ENCODE data around the gene PRKCZ. TPM values are rescaled to one million over a fixed set of nuclear protein-coding genes. Genes with fewer than 3 reads are reported as not detected.
A peak's percentile ranks its signal among the peaks of the same experiment; 100 is the strongest.

The PRKCZ gene
- total and polyA plus RNA-seq, 5 donors from 2014 or later: 11.0 to 42.7 (median 13.6) TPM

GRCh38 chr1:2095394-2095793 is 45.2 kb downstream of the PRKCZ start:
- H3K4me1 ChIP-seq (ENCODE audit: control insufficient read depth, insufficient read depth, low read length, poor library complexity, severe bottlenecking): peaks cover 3% of the 10 kb centered on the region
- no peaks in the 10 kb centered on the region for H3K27me3 ChIP-seq (ENCODE audit: control insufficient read depth, insufficient read depth, low read length)
- H3K4me3 ChIP-seq (ENCODE audit: low read depth, low read length): no peak overlapping the region
- H3K36me3 ChIP-seq (ENCODE audit: control insufficient read depth, insufficient read depth, low read length): no peaks in the 10 kb centered on the region
- Mint-ChIP-seq H3K36me3 (peaks cover 15% of the 10 kb centered on the region), H3K4me1 (peaks cover 0 to 9% (median 2%) of the 10 kb centered on the region in 4 donors), H3K27me3 (no peaks in the 10 kb centered on the region), H3K27ac (no peak overlapping the region), H3K4me3 (no peak overlapping the region), H3K9me3 (peaks cover 0 to 7% (median 0%) of the 10 kb centered on the region in 7 donors)
- ATAC-seq (ENCODE audit: low read depth in 2 of 2) (no peak), DNase-seq (no peak)
- peaks cover 0 to 17% of the 10 kb centered on the region in 2 experiments for H3K9me3 ChIP-seq (ENCODE audit: control insufficient read depth in 2 of 2, low read length in 2 of 2)
- no peak overlapping the region for H3K27ac ChIP-seq (ENCODE audit: insufficient read depth, low read length, poor library complexity, severe bottlenecking)

DNA sequence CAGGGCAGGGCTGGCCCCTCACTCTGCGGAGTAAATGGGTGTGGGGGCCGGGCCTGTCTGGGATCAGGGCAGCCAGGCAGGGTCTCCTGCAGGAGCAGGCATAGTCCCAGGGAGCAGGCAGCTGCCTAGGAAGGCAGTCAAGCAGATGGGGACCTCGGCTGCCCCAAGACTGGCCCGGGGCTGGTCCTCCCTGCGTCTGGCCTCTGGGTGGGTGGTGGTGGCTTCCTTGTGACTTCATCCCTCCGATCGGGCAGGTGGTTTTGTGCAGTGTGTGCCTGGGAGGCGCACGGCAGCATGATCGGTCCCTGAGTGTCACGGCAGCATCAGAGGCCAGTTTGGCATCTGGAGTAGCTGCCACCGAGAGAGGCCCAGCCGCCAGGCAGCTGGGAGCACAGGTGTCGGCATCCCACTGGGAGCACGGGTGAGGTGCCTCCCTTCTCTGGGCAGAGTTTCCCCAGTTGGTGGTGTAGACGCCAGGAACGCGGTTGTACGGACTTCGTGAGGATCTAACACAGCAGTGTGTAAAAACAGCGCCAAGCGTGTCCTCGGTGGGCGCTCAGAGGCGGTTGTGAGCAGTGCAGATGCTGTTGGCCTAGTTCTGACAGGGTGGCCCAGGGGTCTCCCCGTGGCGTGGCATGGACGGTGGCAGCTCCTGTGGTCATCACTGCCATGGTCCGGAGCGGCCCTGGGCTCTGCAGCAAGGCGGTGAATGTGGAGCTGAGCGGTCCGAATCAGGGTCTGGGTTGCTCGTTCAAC is 45.9 kb downstream of the PRKCZ start:
- no peak overlapping the region for H3K4me3 ChIP-seq (ENCODE audit: low read depth, low read length)
- peaks cover 0 to 7% (median 3%) of the 10 kb centered on the region in 4 donors for H3K4me1 Mint-ChIP-seq
- no peak overlapping the region for H3K27ac Mint-ChIP-seq
- ATAC-seq (ENCODE audit: low read depth in 2 of 2): no peak
- no peaks in the 10 kb centered on the region for H3K36me3 ChIP-seq (ENCODE audit: control insufficient read depth, insufficient read depth, low read length)
- peaks cover 17% of the 10 kb centered on the region for H3K36me3 Mint-ChIP-seq
- H3K9me3 Mint-ChIP-seq: peaks cover 0 to 7% (median 0%) of the 10 kb centered on the region in 7 donors
- no peak for DNase-seq
- H3K27me3 Mint-ChIP-seq: no peaks in the 10 kb centered on the region
- H3K27me3 ChIP-seq (ENCODE audit: control insufficient read depth, insufficient read depth, low read length): no peaks in the 10 kb centered on the region
- H3K27ac ChIP-seq (ENCODE audit: insufficient read depth, low read length, poor library complexity, severe bottlenecking): no peak overlapping the region
- H3K4me1 ChIP-seq (ENCODE audit: control insufficient read depth, insufficient read depth, low read length, poor library complexity, severe bottlenecking): peaks cover 3% of the 10 kb centered on the region
- H3K9me3 ChIP-seq (ENCODE audit: control insufficient read depth in 2 of 2, low read length in 2 of 2): peaks cover 0 to 17% of the 10 kb centered on the region in 2 experiments
- no peak overlapping the region for H3K4me3 Mint-ChIP-seq

DNA sequence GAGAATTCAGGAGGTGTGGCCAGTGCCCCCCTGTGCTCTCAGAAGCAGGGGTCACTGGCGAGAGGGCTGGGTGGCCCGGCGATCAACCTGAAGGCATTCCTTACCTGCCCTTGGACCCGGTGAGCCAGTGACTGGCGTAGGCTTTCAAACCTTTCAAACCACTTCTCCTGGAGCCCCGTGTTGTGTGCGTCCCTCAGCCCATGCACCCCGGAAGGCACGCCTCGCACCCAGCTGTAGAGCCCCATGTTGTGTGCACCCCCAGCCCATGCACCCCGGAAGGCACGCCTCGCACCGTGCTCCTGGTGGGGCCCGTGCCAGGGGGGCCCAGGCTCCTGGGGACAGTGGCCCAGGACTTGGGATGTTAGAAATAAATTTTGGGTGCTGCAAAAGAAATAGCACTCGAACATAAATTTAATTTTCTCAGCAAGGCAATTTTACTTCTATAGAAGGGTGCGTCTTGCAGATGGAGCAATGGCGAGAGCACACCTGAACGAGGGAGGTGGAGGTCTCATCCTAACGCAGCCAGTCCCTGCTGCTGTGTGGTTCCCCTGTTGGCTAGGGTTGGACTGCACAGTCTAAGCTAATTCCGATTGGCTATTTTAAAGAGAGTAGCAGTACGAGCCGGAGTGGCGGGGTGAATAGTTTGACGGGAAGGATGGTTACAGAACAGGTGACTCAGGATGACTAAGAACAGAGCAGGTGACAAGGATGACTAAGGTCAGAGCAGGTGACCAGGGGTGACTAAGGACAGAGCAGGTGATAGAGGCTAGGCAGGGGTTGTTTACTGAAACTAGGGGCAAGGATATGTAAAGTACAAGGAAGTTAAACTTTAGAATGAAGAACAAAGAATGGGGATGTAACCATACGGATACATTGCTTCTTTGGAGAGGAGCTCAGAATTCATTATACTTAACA is 47.4 kb downstream of the PRKCZ start:
- no peak for DNase-seq
- no peak overlapping the region for H3K4me3 Mint-ChIP-seq
- no peaks in the 10 kb centered on the region for H3K27me3 Mint-ChIP-seq
- Histone ChIP-seq H3K4me3 (ENCODE audit: low read depth, low read length) (no peak overlapping the region), H3K27ac (ENCODE audit: insufficient read depth, low read length, poor library complexity, severe bottlenecking) (no peak overlapping the region), H3K4me1 (ENCODE audit: control insufficient read depth, insufficient read depth, low read length, poor library complexity, severe bottlenecking) (no peaks in the 10 kb centered on the region), H3K36me3 (ENCODE audit: control insufficient read depth, insufficient read depth, low read length) (no peaks in the 10 kb centered on the region), H3K9me3 (ENCODE audit: control insufficient read depth in 2 of 2, low read length in 2 of 2) (peaks cover 0 to 17% of the 10 kb centered on the region in 2 experiments), H3K27me3 (ENCODE audit: control insufficient read depth, insufficient read depth, low read length) (no peaks in the 10 kb centered on the region)
- H3K27ac Mint-ChIP-seq: no peak overlapping the region
- H3K9me3 Mint-ChIP-seq: peaks cover 0 to 7% (median 0%) of the 10 kb centered on the region in 7 donors
- peaks cover 22% of the 10 kb centered on the region for H3K36me3 Mint-ChIP-seq
- ATAC-seq (ENCODE audit: low read depth in 2 of 2): no peak
- peaks cover 0 to 7% (median 4%) of the 10 kb centered on the region in 4 donors for H3K4me1 Mint-ChIP-seq

GRCh38 chr1:2098301-2098698 is 48.1 kb downstream of the PRKCZ start:
- H3K4me3 Mint-ChIP-seq: no peak overlapping the region
- H3K36me3 Mint-ChIP-seq: peaks cover 23% of the 10 kb centered on the region
- peaks cover 0 to 7% (median 0%) of the 10 kb centered on the region in 7 donors for H3K9me3 Mint-ChIP-seq
- no peak overlapping the region for H3K27ac Mint-ChIP-seq
- ATAC-seq (ENCODE audit: low read depth in 2 of 2) (no peak), DNase-seq (no peak)
- Histone ChIP-seq H3K27me3 (ENCODE audit: control insufficient read depth, insufficient read depth, low read length) (no peaks in the 10 kb centered on the region), H3K4me1 (ENCODE audit: control insufficient read depth, insufficient read depth, low read length, poor library complexity, severe bottlenecking) (no peaks in the 10 kb centered on the region), H3K4me3 (ENCODE audit: low read depth, low read length) (no peak overlapping the region), H3K9me3 (ENCODE audit: control insufficient read depth in 2 of 2, low read length in 2 of 2) (peaks cover 0 to 17% of the 10 kb centered on the region in 2 experiments), H3K27ac (ENCODE audit: insufficient read depth, low read length, poor library complexity, severe bottlenecking) (no peak overlapping the region), H3K36me3 (ENCODE audit: control insufficient read depth, insufficient read depth, low read length) (no peaks in the 10 kb centered on the region)
- no peaks in the 10 kb centered on the region for H3K27me3 Mint-ChIP-seq
- peaks cover 0 to 7% (median 4%) of the 10 kb centered on the region in 4 donors for H3K4me1 Mint-ChIP-seq

DNA sequence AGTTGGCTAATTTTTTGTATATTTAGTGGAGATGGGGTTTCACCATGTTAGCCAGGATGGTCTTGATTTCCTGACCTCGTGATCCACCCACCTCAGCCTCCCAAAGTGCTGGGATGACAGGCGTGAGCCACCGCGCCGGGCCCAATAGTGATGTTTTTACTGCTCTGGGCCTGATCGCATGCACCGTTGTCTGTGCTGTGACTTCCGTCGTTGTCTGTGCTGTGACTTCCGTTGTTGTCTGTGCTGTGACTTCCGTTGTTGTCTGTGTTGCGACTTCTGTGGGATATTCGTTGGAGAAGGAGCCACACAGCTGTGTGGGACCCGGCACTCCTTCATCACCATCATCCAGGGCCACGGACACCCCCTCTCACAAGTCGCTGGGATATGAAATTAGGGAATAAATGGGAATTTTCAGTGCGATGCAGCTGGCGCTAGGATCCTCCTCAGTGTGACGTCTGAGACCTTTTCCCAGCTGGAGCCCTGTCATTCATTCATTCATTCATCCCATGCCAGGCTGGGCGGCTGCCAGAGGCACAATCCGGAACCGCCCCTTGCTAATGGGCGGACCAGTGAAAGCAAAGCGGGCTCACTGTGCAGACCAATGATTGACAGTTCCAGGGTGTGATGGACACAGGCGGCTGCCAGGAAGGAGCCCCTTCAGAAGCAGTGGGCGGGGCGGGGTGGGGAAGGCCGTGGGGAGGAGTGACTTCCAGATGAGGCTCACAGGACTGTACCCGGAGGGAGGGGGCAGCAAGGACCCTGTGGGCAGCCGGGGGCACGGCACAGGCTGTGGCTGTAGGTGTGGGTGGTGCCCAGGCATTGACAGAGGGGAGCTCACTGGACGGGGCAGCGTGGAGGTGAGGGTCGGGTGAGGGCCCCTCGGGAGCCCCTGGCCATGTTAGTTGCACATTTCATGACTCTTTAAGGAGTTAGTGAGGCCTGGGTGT is 48.9 kb downstream of the PRKCZ start:
- Histone ChIP-seq H3K9me3 (ENCODE audit: control insufficient read depth in 2 of 2, low read length in 2 of 2) (peaks cover 0 to 17% of the 10 kb centered on the region in 2 experiments), H3K27ac (ENCODE audit: insufficient read depth, low read length, poor library complexity, severe bottlenecking) (no peak overlapping the region), H3K4me3 (ENCODE audit: low read depth, low read length) (no peak overlapping the region), H3K36me3 (ENCODE audit: control insufficient read depth, insufficient read depth, low read length) (no peaks in the 10 kb centered on the region), H3K4me1 (ENCODE audit: control insufficient read depth, insufficient read depth, low read length, poor library complexity, severe bottlenecking) (no peaks in the 10 kb centered on the region), H3K27me3 (ENCODE audit: control insufficient read depth, insufficient read depth, low read length) (no peaks in the 10 kb centered on the region)
- no peak for DNase-seq
- no peak for ATAC-seq (ENCODE audit: low read depth in 2 of 2)
- no peaks in the 10 kb centered on the region for H3K27me3 Mint-ChIP-seq
- peaks cover 0 to 7% (median 0%) of the 10 kb centered on the region in 7 donors for H3K9me3 Mint-ChIP-seq
- peaks cover 26% of the 10 kb centered on the region for H3K36me3 Mint-ChIP-seq
- peak overlapping the region in 1 of 3 donors; percentile 53 for H3K27ac Mint-ChIP-seq
- H3K4me1 Mint-ChIP-seq: peaks cover 0 to 7% (median 4%) of the 10 kb centered on the region in 4 donors
- H3K4me3 Mint-ChIP-seq: no peak overlapping the region

GRCh38 chr1:2099886-2100779 is 49.9 kb downstream of the PRKCZ start:
- Histone ChIP-seq H3K9me3 (ENCODE audit: control insufficient read depth in 2 of 2, low read length in 2 of 2) (peaks cover 0 to 17% of the 10 kb centered on the region in 2 experiments), H3K4me3 (ENCODE audit: low read depth, low read length) (no peak overlapping the region), H3K27ac (ENCODE audit: insufficient read depth, low read length, poor library complexity, severe bottlenecking) (no peak overlapping the region), H3K27me3 (ENCODE audit: control insufficient read depth, insufficient read depth, low read length) (no peaks in the 10 kb centered on the region), H3K4me1 (ENCODE audit: control insufficient read depth, insufficient read depth, low read length, poor library complexity, severe bottlenecking) (no peaks in the 10 kb centered on the region), H3K36me3 (ENCODE audit: control insufficient read depth, insufficient read depth, low read length) (no peaks in the 10 kb centered on the region)
- ATAC-seq (ENCODE audit: low read depth in 2 of 2) (no peak), DNase-seq (no peak)
- peaks cover 26% of the 10 kb centered on the region for H3K36me3 Mint-ChIP-seq
- H3K27me3 Mint-ChIP-seq: no peaks in the 10 kb centered on the region
- H3K4me3 Mint-ChIP-seq: no peak overlapping the region
- no peak overlapping the region for H3K27ac Mint-ChIP-seq
- peaks cover 0 to 7% (median 4%) of the 10 kb centered on the region in 4 donors for H3K4me1 Mint-ChIP-seq
- H3K9me3 Mint-ChIP-seq: peaks cover 0 to 7% (median 0%) of the 10 kb centered on the region in 7 donors

Measured in CD4-positive, CD25-positive, alpha-beta regulatory T cell (primary cell).